ENCODE results near the gene VASN.

VASN gene

GRCh38 chr16:4372578-4373355 lies 1.1 kb downstream of the VASN start:
- no peak for DNase-seq (ENCODE audit: low spot score)

- no peak for DNase-seq (ENCODE audit: low spot score)
Observed at GRCh38 chr16:4373356-4373908, 1.8 kb downstream of the VASN start.

GRCh38 chr16:4373909-4374742 lies 2.5 kb downstream of the VASN start:
- DNase-seq (ENCODE audit: low spot score) = no peak

GRCh38 chr16:4375717-4376116 lies 4.1 kb downstream of the VASN start:
- no peak for DNase-seq (ENCODE audit: low spot score)

- DNase-seq (ENCODE audit: low spot score) = no peak
Observed at GRCh38 chr16:4376126-4376892, 4.7 kb downstream of the VASN start.

- DNase-seq (ENCODE audit: low spot score) = no peak
Observed at GRCh38 chr16:4376893-4377572, 5.4 kb downstream of the VASN start.

GRCh38 chr16:4377573-4378154 lies 6.0 kb downstream of the VASN start:
- DNase-seq (ENCODE audit: low spot score) = no peak

GRCh38 chr16:4378161-4378666 lies 6.6 kb downstream of the VASN start:
- DNase-seq (ENCODE audit: low spot score) = no peak

GRCh38 chr16:4378999-4379690 lies 7.5 kb downstream of the VASN start:
- no peak for DNase-seq (ENCODE audit: low spot score)

- DNase-seq (ENCODE audit: low spot score) = no peak
Observed at GRCh38 chr16:4380119-4381063, 8.7 kb downstream of the VASN start.

GRCh38 chr16:4381072-4381934 lies 9.7 kb downstream of the VASN start:
- no peak for DNase-seq (ENCODE audit: low spot score)

- no peak for DNase-seq (ENCODE audit: low spot score)
Observed at GRCh38 chr16:4381935-4382794, 10.5 kb downstream of the VASN start.

- DNase-seq (ENCODE audit: low spot score) = no peak
Observed at GRCh38 chr16:4382795-4383357, 11.2 kb downstream of the VASN start.

- DNase-seq (ENCODE audit: low spot score) = no peak
Observed at GRCh38 chr16:4383591-4384444, 12.2 kb downstream of the VASN start.

GRCh38 chr16:4384509-4384942 lies 12.9 kb downstream of the VASN start:
- DNase-seq (ENCODE audit: low spot score) = no peak
